Loucy (cell line): Measurements from ENCODE around the gene VWA5B2.

Experiments
- CTCF ChIP-seq: fragments of 200-600 bp; sonication (generic); conservative IDR thresholded peaks from 2 replicates; pipeline ENCODE4 v1.5.1; 2014; ENCODE audit warnings: mild to moderate bottlenecking, antibody characterized with exemption, low read length
- EZH2phosphoT487 ChIP-seq: fragments of 200-600 bp; IDR thresholded peaks from 2 replicates; pipeline ENCODE4 v1.6.1; 2018; ENCODE audit warnings: antibody characterized with exemption, mild to moderate bottlenecking, moderate library complexity, borderline replicate concordance

DNA sequence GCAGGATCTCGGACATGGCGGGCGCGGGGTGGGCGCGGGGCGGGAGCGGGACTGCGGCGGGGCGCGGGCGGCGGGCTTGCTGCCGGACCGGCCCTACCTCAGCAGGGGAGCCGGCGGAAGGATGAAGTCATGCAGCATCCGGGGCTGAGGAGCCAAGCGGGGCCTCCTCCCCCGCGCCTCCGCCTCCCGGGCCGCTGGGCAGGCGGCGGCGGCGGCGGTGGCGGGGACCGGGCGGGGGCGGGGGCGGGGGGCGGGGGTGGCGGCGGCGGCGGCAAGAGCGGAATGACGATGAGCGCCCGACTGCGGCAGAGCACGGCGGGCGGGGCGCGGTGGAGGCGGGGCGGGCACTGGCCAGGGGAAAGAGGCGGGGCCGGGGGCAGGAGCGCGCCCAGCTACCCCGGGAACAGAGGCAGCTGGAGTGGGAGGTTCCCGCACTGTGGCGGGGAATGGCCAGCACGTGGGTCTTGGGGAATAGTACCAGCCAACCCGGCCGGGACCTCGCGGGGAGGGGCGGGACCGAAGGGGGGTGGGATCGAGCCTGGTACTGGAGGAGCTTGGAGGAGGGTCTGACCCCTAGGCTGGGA lies 32.0 kb downstream of the VWA5B2 start, which contains the start of gene CAMK2N2:
- no peak for TF ChIP-seq CTCF
- TF ChIP-seq EZH2phosphoT487, result no peak
